Heart right ventricle (tissue), 16 donors: ENCODE results near the gene ARTN. TPM values are rescaled to one million over a fixed set of nuclear protein-coding genes. Genes with fewer than 3 reads are reported as not detected.
A peak's percentile ranks its signal among the peaks of the same experiment; 100 is the strongest.

Source experiments
- ATAC-seq, 8 donors: fragments of 200-7000 bp; cut with Tn5 transposase; one replicate each; pipeline ENCODE4 v1.9.1; 2020; ENCODE audit warnings: mild to moderate bottlenecking in 8 of 8, moderate library complexity in 8 of 8, moderate number of reproducible peaks in 1 of 8
- DNase-seq, 2 donors: peaks; one replicate each; pipeline ENCODE4 v3.0.0-alpha.2; 2020
- H3K27ac ChIP-seq, 10 donors: fragments of 200-600 bp; sonication (generic) in 2 of 10; one replicate each; pipeline versions ENCODE4 v1.5.0 to v1.8.0; 2020 to 2022; ENCODE audit warnings: mild to moderate bottlenecking in 3 of 10
- H3K27me3 ChIP-seq, 7 donors: fragments of 200-600 bp; one replicate each; pipeline ENCODE4 v1.8.0; 2021 to 2022; ENCODE audit warnings: mild to moderate bottlenecking in 2 of 7
- H3K36me3 ChIP-seq, 9 donors: fragments of 200-600 bp; sonication (generic) in 1 of 9; one replicate each; pipeline versions ENCODE4 v1.5.0 to v1.8.0; 2020 to 2022; ENCODE audit warnings: mild to moderate bottlenecking in 2 of 9
- H3K4me1 ChIP-seq, 9 donors: fragments of 200-600 bp; sonication (generic) in 1 of 9; one replicate each; pipeline versions ENCODE4 v1.5.0 to v1.8.0; 2020 to 2022; ENCODE audit warnings: mild to moderate bottlenecking in 4 of 9
- H3K4me3 ChIP-seq, 10 donors: fragments of 200-600 bp; sonication (generic) in 2 of 10; one replicate each; pipeline versions ENCODE4 v1.5.0 to v1.8.0; 2020 to 2022; ENCODE audit warnings: mild to moderate bottlenecking in 7 of 10, moderate library complexity in 2 of 10
- H3K9me3 ChIP-seq, 11 donors: fragments of 200-600 bp in 10 of 11; sonication (generic) in 2 of 11; one replicate each; pipeline versions ENCODE4 v1.5.0 to v1.8.0; 2013 to 2022; ENCODE audit warnings: mild to moderate bottlenecking in 2 of 11, control low read depth in 1 of 11, moderate library complexity in 1 of 11
- WGBS, 2 donors: extraction: QIAGEN DNeasy Blood & Tissue Kit; methylation state at CpG; one replicate each; pipeline ENCODE4 v1.1.7; 2013; ENCODE audit warnings: inconsistent platforms in 1 of 2; 5-methylcytosine and 5-hydroxymethylcytosine counted together
- intact Hi-C, 10 donors: fragments of 100-400 bp; cut with DNase I; formaldehyde crosslinking; loops; one replicate each; pipeline versions ENCODE4 v1.11.1 to v1.14.2; 2022
- long read RNA-seq, 3 donors: library from polyadenylated mRNA; unstranded; transcript quantifications; one replicate each; pipeline ENCODE4 v2.0.0, GENCODE V29; 2020 to 2021
- polyA plus RNA-seq, 2 donors: library from polyadenylated mRNA; stranded (reverse); fragments of 200-250 nt; gene quantifications; one replicate each; pipeline ENCODE4 v1.2.3, GENCODE V29; 2013
- total RNA-seq, 10 donors: library from RNA; stranded (reverse); fragmentation: NEBNext Ultra II Directional in 3 of 10; extraction: Animal tissue kit (Norgen Biotek cat#: 25700) in 3 of 10; gene quantifications; one replicate each; pipeline versions ENCODE4 v1.2.1 to v1.2.4, GENCODE V29; 2021 to 2023
- TF ChIP-seq, protein P1 (sequence below), 9 donors: fragments of 200-600 bp; sonication (generic) in 2 of 9; IDR thresholded peaks; one replicate each; pipeline versions ENCODE4 v1.5.0 to v1.8.0; 2021 to 2022; ENCODE audit warnings: antibody characterized with exemption in 9 of 9, mild to moderate bottlenecking in 5 of 9, moderate library complexity in 1 of 9
- donor health status: Arrhythmogenic right ventricular cardiomyopathy.
- donor health status: ischemic (EF 13 %, LVEDD 7.1; RV severe dilation, severe dysfunction).
- donor health status: healthy with polysubstance abuse.
- donor health status: DM: no; HTN: yes; CAD: no.
- donor health status: DM: no; HTN: no; CAD: no.
- donor health status: ischemic (EF 25% LVEDD 6.9; RV normal size, moderate dysfunction).
- donor health status: ischemic (EF 25% LVEDD 5.7; RV mildly dilated, moderate dysfunction).
- donor health status: healthy.
- donor health status: DM: yes; HTN: yes; CAD: no.
- donor health status: Ischemic cardiomyopathy.
- donor health status: ischemic (EF 35%, LVEDD 5.7; RV mildly dilated, moderate dysfunction).
- donor health status: nonischemic (EF 11% LVEDD 7.7; RV severe dilation, severe dysfunction).
- donor health status: DM: yes; HTN: yes; CAD: no.
- donor health status: PGD.
- donor health status: ischemic (EF 29% LVEDD 5.4; RV normal size, mild dysfunction).
- donor health status: nonischemic (EF 23%, LVEDD 6.1; RV moderate dilation, normal function).

Gene ARTN, protein sequence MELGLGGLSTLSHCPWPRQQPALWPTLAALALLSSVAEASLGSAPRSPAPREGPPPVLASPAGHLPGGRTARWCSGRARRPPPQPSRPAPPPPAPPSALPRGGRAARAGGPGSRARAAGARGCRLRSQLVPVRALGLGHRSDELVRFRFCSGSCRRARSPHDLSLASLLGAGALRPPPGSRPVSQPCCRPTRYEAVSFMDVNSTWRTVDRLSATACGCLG
- total RNA-seq, result 1 to 10 TPM in 1 of 10 donors, under 1 TPM in 3, not detected in 6; 0.62 to 1.5 (median 0.66) TPM
- under 1 TPM; 0.44 to 0.59 TPM for polyA plus RNA-seq
- long read RNA-seq, donor 1, partial matches to known transcripts, result 1 of 1 reads
- long read RNA-seq, donor 1, other reads (novel, unspliced or antisense), result 0 of 1 reads
- long read RNA-seq, donor 2, result 0 reads
- long read RNA-seq, donor 3, result 0 reads

DNA sequence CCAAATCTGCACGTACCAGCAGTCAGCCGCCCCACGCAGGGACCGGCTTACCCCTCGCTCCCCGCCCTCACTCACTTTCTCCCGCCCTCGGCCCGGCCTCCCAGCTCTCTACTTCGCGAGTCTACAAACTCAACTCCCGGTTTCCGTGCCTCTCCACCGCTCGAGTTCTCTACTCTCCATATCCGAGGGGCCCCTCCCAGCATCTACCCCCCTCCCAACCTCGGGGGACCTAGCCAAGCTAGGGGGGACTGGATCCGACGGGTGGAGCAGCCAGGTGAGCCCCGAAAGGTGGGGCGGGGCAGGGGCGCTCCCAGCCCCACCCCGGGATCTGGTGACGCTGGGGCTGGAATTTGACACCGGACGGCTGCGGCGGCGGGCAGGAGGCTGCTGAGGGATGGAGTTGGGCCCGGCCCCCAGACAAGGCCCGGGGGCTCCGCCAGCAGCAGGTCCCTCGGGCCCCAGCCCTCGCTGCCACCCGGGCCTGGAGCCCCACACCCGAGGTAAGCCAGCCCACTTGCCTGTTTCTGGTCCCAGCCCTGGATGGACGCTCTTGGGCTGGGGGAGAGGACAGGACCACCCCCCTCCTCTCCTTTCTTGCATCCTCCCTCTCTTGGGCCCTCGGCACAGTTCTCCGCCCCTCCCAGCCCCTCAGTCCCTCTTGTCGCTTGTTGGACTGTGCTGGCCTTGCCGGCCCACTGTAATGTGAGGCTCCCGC lies at the start of gene ARTN:
Gene ARTN, plus strand, starts transcription at position 416 of the 715 bp plus-strand sequence. CDS start 1,856 bp downstream, outside the sequence.
- peak within 1 kb of the TSS; percentile 4 to 44 (median 37) for H3K4me3 ChIP-seq
- ATAC-seq, result peak in 6 of 8 donors; percentile 5 to 29 (median 8)
- peaks cover 0 to 41% (median 26%) of the 10 kb centered on the region in 7 donors for H3K27me3 ChIP-seq
- peaks cover 6 to 40% (median 20%) of the 10 kb centered on the region in 9 donors for H3K4me1 ChIP-seq
- intact Hi-C loops, result loop anchor here in 9 of 10 donors (1.0 to 10.0 kb wide), 8 partner anchors 169 to 409 kb away; partner anchors contain the start of gene PTPRF (in 1 of the 9)
- H3K9me3 ChIP-seq, result no peaks in the 10 kb centered on the region
- H3K27ac ChIP-seq, result peak within 1 kb of the TSS in 2 of 10 donors; percentile 7 to 9
- WGBS, 2 donors, result 3% methylated on average over 33 to 42 of the region's 42 CpGs
- TF ChIP-seq, protein P1, sequence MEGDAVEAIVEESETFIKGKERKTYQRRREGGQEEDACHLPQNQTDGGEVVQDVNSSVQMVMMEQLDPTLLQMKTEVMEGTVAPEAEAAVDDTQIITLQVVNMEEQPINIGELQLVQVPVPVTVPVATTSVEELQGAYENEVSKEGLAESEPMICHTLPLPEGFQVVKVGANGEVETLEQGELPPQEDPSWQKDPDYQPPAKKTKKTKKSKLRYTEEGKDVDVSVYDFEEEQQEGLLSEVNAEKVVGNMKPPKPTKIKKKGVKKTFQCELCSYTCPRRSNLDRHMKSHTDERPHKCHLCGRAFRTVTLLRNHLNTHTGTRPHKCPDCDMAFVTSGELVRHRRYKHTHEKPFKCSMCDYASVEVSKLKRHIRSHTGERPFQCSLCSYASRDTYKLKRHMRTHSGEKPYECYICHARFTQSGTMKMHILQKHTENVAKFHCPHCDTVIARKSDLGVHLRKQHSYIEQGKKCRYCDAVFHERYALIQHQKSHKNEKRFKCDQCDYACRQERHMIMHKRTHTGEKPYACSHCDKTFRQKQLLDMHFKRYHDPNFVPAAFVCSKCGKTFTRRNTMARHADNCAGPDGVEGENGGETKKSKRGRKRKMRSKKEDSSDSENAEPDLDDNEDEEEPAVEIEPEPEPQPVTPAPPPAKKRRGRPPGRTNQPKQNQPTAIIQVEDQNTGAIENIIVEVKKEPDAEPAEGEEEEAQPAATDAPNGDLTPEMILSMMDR (IDR thresholded peaks at IDR 0.05), result no peak
- peaks cover 0 to 5% (median 0%) of the 10 kb centered on the region in 9 donors for H3K36me3 ChIP-seq
- peak in 1 of 2 donors; percentile 24 for DNase-seq

DNA sequence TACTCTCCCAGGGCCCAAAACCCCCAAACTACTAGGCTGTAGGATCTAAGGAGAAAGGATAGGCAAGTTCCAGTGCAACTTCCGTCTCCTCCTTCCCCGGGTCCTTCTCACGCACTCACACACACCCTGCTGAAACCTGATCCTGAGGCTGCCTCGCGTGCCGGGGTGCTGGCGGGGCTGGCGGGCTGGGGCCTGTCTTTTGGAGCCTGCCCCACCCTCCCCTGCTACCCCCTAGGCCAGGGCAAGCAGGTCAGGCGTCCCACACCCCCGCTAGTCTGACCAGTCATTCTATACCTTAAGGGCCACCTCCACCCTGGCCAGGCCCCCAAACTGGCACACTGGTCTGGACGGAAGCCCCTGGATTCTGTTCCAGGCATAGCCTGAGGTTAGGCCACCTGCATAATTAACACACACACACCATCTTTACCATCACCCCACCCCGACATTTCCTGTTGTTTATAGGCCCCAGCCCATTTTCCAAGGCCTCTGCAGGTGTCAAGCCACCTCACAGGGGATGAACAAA lies 48.3 kb upstream of the ARTN start:
- no peak overlapping the region for H3K4me3 ChIP-seq
- WGBS, 2 donors, result 85 to 91% methylated on average over 12 of the region's 12 CpGs
- TF ChIP-seq, protein P1 (IDR thresholded peaks at IDR 0.05), result no peak
- intact Hi-C loops, result loop anchor here in 1 of 10 donors (10.0 kb wide), 1 partner anchor 61 kb away; no protein-coding TSS in a partner anchor
- no peaks in the 10 kb centered on the region for H3K27me3 ChIP-seq
- ATAC-seq (no peak), DNase-seq (no peak)
- H3K9me3 ChIP-seq, result no peaks in the 10 kb centered on the region
- peaks cover 0 to 12% (median 7%) of the 10 kb centered on the region in 9 donors for H3K4me1 ChIP-seq
- no peak overlapping the region for H3K27ac ChIP-seq
- H3K36me3 ChIP-seq, result peaks cover 0 to 4% (median 0%) of the 10 kb centered on the region in 9 donors

DNA sequence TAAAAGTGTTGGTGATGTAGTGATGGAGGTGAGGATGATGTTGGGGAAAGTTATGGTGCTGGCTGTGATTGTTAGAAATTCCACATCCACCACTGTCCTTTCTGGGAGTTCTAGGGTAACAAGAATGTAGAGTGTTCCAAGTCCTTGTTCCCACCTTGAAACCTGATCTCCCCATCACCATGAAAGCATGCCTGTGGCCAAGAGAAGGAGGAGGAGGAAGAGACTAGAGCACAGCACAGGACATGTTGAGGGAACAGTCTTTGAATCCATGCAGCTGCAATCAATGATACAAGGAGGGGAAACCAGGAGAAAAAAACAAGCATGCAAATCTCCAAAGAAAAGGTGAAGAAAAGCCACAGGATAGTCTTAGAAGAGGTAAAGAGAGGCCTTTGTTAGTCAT lies 45.9 kb upstream of the ARTN start:
- intact Hi-C loops, result loop anchor here in 1 of 10 donors (10.0 kb wide), 1 partner anchor 63 kb away; no protein-coding TSS in a partner anchor
- Histone ChIP-seq H3K27ac (no peak overlapping the region), H3K27me3 (no peaks in the 10 kb centered on the region), H3K4me3 (no peak overlapping the region), H3K36me3 (no peaks in the 10 kb centered on the region), H3K9me3 (no peaks in the 10 kb centered on the region), H3K4me1 (peaks cover 0 to 4% (median under 1%) of the 10 kb centered on the region in 9 donors)
- TF ChIP-seq, protein P1 (IDR thresholded peaks at IDR 0.05), result no peak
- DNase-seq, result no peak
- no peak for ATAC-seq

DNA sequence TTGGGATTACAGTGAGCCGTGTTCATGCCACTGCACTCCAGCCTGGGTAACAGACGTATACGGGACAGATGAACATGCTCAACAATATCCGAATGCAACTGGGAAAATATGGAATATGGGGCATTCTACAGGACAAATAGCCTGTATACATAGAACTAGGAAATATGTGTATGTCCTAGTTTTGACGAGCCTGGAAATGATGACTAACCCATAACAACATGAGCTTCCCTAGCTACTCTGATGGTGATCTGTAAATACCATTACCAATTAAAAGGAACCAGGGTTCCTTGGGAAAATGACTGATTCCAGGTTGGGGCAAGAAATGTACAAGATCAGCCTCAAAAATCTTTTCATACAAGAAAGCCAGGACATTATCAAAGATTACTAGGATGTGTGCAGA lies 42.8 kb upstream of the ARTN start:
- no peak for ATAC-seq
- Histone ChIP-seq H3K4me3 (no peak overlapping the region), H3K27me3 (no peaks in the 10 kb centered on the region), H3K4me1 (peaks cover 0 to 16% (median 5%) of the 10 kb centered on the region in 9 donors), H3K27ac (no peak overlapping the region), H3K36me3 (peaks cover 0 to 19% (median 0%) of the 10 kb centered on the region in 9 donors), H3K9me3 (no peaks in the 10 kb centered on the region)
- intact Hi-C loops, result loop anchor here in 1 of 10 donors (5.0 kb wide), 1 partner anchor 129 kb away; no protein-coding TSS in a partner anchor
- TF ChIP-seq, protein P1 (IDR thresholded peaks at IDR 0.05), result no peak
- WGBS, 2 donors, result 93 to 94% methylated on average over 5 of the region's 5 CpGs
- DNase-seq, result no peak
